GM21576 (cell line): ENCODE data around the gene LAMTOR4.
"Not testable (repeated sequence)": the region's sequence is repeated elsewhere in the genome, so short reads cannot be mapped to it uniquely, and the experiment has no call there.

Experiments
- ATAC-seq: cut with Tn5 transposase; IDR thresholded peaks from one replicate; pipeline ENCODE4 v1.9.1; 2021; ENCODE audit warnings: mild to moderate bottlenecking, moderate library complexity; ENCODE audit not compliant: unreplicated experiment

LAMTOR4 gene

DNA sequence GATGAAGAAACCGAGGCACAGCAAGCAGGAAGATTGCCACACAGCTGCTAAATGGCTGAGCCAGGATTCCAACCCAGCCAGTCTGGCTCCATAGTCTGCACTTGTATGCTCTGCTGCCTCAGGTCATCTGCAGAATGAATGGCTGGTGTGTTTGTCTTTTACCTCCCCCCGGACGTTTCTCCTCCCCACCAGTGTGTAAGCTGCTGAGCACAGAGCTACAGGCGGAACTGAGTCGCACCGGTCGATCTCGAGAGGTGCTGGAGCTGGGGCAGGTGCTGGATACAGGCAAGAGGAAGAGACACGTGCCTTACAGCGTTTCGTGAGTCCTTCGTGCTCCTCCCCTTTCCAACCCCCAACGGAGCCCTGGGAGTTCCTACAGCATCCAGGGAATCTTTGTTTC, 26.7 kb upstream of the LAMTOR4 start:
- no peak for ATAC-seq

DNA sequence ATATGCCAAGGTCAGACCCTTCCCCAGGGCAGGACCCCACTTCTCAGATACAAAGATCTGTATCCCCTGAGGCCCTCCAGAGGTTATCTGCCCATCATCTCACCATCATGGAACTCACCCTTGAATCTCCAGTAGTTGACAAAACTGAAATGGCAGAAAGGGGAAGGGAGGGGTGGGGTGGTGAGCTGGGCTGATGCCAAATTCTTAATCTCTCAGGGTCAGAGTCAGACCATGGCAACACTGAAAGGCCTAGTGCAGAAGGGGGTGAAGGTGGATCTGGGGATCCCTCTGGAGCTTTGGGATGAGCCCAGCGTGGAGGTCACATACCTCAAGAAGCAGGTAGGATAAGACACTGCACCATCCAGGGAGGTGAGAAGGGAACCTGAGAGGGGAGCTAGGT, 26.1 kb upstream of the LAMTOR4 start:
- ATAC-seq: no peak

DNA sequence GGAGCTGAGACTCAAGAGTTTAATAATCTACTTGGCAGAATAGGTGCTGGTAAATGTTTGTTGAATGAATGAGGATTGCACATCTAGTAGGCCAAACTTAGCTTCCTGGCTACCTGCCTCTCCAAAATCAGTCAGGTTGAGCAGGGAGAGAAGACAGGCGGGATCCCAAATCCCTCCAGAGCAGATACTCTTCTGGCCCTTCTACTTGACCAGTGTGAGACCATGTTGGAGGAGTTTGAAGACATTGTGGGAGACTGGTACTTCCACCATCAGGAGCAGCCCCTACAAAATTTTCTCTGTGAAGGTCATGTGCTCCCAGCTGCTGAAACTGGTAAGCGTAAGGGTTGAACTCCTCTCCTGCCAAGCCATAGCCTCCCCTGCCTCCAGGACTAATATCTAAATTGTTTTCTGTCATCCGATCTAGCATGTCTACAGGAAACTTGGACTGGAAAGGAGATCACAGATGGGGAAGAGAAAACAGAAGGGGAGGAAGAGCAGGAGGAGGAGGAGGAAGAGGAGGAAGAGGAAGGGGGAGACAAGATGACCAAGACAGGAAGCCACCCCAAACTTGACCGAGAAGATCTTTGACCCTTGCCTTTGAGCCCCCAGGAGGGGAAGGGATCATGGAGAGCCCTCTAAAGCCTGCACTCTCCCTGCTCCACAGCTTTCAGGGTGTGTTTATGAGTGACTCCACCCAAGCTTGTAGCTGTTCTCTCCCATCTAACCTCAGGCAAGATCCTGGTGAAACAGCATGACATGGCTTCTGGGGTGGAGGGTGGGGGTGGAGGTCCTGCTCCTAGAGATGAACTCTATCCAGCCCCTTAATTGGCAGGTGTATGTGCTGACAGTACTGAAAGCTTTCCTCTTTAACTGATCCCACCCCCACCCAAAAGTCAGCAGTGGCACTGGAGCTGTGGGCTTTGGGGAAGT, 24.2 kb upstream of the LAMTOR4 start:
- ATAC-seq: no peak

DNA sequence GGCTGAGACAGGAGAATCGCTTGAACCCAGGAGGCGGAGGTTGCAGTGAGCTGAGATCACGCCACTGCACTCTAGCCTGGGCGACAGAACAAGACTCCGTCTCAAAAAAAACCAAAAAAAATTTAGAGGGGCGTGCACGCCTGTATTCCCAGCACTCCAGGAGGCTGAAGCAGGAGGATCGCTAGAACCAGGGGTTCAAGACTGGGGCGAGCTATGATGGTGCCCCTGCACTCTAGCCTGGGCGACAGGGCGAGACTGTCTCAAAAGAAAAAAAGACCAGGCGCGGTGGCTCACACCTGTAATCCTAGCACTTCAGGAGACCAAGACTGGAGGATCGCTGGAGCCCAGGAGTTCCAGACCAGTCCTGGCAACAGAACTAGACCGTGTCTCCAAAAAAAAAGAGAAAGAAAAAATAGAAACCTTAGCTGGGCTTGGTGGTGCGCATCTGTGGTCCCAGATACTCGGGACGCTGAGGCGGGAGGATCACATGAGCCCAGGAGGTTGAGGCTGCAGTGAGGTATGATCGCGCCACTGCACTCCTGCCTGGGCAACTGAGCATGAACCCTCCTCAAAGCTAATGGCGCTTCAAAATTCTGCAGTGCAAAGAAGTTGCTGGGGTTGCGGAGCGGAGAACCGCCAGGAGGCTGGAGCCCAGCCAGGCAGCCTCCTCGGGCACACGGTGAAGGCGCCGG, 22.3 kb upstream of the LAMTOR4 start:
- ATAC-seq: no peak

DNA sequence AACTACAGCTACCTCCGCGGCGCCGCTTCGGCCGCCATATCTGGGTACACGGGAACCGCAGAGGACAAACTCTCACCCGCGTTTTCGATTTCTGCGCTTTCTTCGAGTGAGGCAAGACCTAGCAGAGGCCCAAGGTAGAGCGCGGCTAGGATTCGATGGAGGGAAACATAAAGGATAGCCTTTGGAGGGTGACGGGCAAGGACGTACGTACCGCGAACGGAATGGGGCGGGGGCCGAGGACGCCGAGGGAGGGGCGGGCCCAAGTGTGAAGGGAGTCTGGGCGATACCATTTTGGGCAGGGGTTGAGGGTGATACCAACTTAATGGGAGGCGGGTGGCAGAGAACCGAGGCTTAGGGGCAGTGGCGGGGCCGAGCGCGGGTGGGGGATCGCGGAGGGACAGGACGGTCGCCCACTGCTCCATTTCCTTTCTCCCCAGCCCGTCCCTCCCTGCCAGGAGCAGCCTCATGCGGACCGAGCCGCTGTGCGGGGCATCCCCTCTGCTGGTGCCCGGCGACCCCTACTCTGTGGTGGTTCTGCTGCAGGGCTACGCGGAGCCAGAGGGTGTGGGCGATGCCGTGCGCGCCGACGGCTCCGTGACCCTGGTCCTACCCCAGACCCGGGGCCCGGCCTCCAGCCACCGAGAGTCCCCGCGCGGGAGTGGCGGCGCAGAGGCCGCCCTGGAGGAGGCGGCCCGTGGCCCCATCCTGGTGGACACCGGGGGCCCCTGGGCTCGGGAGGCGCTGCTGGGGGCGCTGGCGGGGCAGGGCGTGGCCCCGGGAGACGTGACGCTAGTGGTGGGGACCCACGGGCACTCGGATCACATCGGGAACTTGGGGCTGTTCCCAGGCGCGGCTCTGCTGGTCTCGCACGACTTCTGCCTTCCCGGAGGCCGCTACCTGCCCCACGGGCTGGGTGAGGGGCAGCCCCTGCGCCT, 21.5 kb upstream of the LAMTOR4 start, which contains the start of gene MBLAC1:
Gene MBLAC1, plus strand, starts transcription at position 37 of the 935 bp plus-strand sequence. Its CDS starts 429 bp downstream, at position 466.
- ATAC-seq: peak; percentile 56

DNA sequence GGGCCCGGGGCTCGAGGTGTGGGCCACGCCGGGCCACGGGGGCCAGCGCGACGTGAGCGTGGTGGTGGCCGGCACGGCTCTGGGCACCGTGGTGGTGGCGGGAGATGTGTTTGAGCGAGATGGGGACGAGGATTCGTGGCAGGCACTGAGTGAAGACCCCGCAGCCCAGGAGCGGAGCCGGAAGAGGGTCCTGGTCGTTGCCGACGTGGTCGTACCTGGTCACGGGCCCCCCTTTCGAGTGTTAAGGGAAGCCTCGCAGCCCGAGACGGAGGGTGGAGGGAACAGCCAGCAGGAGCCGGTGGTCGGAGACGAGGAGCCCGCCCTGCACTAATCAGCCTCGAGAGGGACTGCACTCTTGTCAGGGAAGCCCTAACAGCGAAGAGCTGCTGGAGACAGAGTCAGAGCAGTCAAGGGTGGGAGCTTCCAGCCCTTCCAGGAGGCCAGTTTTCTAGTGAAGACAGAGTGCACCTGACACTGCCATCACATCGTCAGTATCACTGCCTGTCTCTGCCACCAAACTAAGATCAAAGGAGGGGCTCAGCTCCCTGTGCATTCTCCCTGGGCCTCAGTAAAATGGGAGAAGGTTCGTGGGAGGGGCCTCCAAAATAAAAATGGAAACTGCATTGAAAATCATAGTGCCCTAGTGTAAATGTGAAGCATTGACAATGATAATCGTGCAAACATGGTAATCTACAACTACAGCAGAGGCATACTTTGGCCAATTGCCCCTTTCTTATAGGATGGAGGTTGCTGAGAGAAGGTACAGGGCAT, 20.7 kb upstream of the LAMTOR4 start:
- no peak for ATAC-seq

DNA sequence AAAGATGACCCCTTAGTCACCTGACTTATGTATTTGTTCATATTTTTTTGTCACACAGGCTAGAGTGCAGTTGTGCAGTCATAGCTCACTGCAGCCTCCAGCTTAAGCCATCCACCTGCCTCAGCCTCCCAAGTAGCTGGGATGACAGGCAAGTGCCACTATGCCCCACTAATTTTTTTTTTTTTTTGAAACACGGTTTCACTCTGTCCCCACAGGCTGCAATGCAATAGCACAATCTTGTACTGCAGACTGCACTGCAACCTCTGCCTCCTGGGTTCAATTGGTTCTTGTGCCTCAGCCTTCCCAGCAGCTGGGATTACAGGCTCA, 20.1 kb upstream of the LAMTOR4 start:
- no peak for ATAC-seq

DNA sequence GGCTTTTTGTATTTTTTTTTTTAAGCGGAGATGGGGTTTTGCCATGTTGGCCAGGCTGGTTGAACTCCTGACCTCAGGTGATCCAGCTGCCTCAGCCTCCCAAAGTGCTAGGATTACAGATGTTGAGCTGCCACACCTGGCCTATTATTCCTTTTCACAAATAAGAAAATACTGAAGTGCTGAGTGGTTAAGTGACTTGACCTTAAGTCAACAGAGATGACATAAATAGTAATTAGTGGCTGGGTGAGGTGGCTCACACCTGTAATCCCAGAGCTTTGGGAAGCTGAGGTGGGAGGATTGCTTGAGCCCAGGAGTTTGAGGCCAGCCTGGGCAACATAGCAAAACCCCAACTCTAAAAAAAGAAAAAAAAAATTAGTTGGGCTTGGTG, 18.5 kb upstream of the LAMTOR4 start:
- not testable (repeated sequence) for ATAC-seq

DNA sequence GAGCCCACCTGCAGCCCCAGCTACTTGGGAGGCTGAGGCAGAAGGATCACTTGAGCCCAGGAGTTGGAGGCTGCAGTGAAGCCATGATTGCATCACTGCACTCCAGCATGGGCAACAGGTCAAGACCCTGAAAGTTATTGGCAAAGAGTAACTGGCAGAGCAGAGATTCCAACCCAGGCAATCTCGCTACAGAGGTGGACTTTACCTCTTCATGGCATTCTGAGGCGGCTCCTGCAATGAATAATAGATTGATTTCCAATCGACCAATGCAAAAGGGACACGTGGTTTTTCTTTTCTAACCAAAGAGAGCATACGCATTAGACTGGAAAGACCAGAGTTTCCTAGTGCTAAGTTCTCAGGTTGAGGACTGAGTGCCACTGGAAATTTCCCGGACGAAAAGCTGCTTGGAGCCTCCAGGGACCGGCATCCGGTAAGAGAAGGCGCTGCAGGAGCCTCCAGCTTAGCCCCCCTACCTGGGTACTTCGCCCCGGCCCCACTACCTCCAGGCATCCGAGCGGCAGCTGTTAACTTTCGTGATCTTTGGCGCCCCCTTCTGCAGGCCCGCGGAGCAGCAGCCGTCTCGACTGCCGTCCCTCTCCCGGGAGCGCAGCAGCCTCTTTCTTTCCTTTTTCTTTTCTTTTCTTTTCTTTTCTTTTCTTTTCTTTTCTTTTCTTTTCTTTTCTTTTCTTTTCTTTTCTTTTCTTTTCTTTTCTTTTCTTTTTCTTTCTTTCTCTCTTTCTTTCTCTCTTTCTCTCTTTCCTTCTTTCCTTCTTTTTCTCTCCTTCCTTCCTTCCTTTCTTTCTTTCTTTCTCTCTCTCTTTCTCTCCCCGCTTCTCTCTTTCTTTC, 17.9 kb upstream of the LAMTOR4 start:
- ATAC-seq: no peak

DNA sequence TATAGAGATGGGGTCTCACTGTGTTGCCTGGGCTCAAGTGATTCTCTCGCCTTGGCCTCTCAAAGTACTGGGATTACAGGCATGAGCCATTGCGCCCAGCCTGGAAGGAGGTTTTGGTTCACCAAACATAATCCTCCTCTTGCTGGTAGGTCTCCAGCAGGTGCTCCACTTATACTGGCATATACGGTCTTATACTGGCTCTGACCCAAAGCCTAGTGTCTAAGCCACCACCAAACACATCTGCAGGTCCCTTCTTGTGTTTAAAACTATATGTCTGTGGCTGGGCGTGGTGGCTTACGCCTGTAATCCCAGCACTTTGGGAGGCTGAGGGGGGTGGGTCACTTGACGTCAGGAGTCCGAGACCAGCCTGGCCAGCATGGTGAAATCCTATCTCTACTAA, 16.6 kb upstream of the LAMTOR4 start:
- no peak for ATAC-seq

DNA sequence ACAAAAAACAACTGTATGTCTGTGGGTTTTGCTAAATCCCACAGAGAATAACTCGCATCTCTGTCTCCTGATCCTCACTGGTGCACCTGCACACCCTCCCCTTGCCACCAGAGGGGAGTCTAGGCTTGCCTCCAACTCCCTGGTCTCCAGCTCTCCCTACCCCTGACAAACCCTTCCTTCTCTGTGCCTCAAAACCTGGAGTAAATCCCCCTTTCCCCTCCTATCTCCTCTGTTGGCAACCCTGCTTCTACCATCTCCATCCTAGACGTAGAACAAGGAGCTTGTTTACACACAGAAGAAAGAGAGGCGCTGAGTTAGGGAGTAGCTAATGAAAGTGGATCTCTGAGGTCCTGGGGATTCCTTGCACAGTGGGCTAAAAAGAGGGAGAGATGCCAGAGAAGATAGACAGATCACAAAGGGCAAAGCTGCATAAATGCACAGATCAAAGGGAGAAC, 16.0 kb upstream of the LAMTOR4 start:
- ATAC-seq: no peak

DNA sequence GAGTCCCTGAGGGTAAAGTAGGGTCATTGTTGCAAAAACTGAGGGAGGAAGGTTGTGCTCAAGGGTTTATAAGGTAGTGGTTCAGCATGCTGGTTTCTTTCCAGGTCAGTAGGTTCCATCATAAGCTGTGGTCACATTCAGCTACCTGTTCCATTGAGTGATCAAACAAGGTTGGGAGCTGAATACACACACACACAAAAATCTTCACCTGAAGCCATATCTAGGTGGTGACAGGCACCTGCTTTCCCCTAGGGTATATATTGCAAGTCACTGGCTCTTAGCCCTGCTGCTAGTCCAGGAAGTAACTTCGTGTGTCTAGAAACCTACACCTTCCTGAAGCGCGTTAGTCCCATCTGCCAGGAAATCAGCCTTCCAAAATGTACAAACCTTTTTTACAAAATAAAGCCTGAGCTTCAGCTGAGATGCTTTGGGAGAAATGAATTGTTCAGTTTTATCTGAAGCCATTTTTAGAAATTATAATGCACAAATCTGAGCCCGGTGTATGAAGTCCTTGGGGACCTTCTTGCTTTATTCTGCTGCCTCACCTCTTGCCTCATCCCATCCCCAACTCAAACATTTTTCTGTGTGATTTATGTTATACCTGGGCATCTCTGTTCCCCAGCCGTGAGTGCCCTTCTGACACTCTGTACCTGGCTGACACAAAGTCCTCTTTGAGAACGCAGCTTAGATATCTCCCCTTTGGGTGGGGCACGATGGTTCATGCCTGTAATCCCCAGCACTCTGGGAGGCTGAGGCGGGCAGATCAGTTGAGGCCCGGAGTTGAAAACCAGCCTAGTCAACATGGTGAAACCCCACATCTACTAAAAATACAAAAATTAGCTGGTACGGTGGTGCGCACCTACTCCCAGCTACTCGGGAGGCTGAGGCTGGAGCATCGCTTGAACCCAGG, 10.6 kb upstream of the LAMTOR4 start:
- ATAC-seq: no peak

DNA sequence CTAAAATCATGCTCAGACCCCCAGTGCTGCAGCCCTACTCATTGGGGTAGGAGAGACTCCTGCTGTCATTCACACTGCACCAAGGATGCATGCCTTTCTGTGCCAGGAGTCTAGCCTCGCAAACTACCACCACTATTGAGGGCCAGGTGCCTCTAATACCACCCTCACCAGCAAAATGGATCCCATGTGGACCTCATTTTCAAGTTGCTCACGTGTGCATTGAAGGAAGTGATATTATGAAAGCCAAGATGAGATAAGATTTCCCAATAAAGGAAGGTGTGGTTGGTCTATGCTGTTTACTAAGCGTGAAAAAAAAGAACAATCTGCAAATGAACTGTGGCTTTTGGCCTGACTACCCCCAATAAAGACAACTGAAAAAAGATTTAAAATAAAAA, 7.2 kb upstream of the LAMTOR4 start:
- ATAC-seq: no peak

DNA sequence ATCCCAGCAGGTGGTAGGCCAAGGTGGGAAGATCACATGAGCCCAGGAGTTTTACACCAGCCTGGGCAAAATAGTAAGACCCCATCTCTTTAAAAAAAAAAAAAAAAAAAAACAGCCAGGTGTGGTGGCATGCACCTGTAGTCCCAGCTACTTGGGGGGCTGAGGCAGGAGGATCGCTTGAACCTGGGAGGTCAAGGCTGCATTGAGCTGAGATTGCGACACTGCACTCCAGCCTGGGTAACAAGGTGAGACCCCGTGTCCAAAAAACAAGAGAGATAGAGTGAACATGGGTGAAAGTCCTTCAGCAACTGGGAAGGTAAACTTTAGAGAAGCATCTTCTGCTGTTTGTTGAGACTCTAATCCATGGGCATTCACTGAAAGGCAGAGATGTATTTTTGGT, 6.3 kb upstream of the LAMTOR4 start:
- no peak for ATAC-seq

DNA sequence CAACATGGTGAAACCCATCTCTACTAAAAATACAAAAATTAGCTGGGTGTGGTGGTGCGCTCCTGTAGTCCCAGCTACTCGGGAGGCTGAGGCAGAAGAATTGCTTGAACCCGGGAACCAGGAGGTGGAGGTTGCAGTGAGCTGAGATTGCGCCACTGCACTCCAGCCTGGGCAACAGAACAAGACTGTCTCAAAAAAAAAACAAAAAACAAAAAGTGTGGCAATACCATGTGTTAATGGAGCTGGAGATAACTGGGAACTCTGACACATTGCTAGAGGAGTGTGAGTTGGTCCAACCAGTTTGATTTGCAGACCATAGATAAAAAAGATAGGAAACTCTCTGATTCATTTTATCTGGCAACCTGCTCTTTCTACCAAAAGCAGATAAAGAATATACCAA, 2.4 kb upstream of the LAMTOR4 start:
- ATAC-seq: not testable (repeated sequence)

DNA sequence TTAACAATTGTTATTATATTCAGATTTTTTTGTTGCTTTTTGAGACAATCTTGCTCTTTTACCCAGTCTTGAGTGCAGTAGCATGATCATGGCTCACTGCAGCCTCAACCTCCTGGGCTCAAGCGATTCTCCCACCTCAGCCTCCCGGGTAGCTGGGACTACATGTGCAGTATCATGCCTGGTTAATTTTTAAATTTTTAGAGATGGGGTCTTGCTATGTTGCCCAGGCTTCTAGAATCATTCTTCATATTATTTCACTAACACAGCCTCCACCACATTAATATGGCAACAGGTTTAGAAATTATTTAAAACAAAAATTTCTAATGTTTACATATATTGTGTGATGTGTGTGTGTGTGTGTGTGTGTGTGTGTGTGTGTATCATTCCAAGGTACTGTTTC, 1.4 kb upstream of the LAMTOR4 start:
- no peak for ATAC-seq

DNA sequence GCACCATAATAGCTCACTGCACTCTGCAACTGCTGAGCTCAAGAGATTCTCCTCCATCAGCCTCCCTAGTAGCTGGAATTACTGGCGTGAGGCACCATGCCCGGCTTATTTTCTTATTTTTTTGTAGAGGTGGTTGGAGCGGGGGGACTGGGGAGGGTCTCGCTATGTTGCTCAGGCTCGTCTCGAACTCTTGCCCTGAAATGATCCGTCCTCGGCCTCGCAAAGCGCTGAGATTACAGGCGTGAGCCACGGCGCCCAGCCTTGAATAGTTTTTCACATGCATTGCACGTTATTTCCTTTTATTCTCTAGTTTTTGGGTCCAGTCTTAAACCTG, 526 bp upstream of the LAMTOR4 start:
- ATAC-seq: no peak

DNA sequence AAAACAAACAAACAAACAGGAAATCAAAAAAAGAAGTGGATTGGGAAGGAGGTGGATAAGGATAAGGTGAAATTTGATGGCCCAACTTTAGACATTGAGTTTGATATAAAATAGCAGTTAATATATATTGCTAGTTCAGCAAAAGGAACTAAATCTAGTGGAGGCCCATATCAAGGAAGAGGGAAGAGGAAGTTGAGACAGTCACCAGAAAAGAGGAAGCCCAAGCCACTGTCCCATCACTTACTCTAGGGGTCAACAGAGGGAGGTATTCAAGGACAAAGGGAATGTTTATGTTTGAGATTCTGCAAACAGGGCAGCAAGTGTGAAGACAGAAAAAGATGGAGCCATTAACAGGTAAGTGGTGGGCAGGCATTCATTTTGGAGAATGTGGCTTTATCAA, 3.7 kb downstream of the LAMTOR4 start:
- no peak for ATAC-seq
